Ovary (tissue), 9 donors: ENCODE measurements around the gene MDN1. TPM values are rescaled to one million over a fixed set of nuclear protein-coding genes. Genes with fewer than 3 reads are reported as not detected.
"Not testable (repeated sequence)": the region's sequence is repeated elsewhere in the genome, so short reads cannot be mapped to it uniquely, and the experiment has no call there.

Experiments
- DNase-seq, 5 donors: peaks; one replicate each; pipeline ENCODE4 v3.0.0-alpha.2; 2019 to 2020
- H3K27ac ChIP-seq, 2 donors: fragments of 200-600 bp; one replicate each; pipeline versions ENCODE4 v1.5.1 to v1.8.0; 2019 to 2022
- H3K27me3 ChIP-seq: fragments of 200-600 bp; one replicate; pipeline ENCODE4 v1.8.0; 2022
- H3K36me3 ChIP-seq: fragments of 200-600 bp; sonication (generic); one replicate; pipeline ENCODE4 v1.5.1; 2019
- H3K4me1 ChIP-seq: one replicate; pipeline ENCODE4 v1.8.1; 2013; ENCODE audit warnings: mild to moderate bottlenecking, moderate library complexity; ENCODE audit not compliant: insufficient read depth
- H3K4me3 ChIP-seq: fragments of 200-600 bp; sonication (generic); one replicate; pipeline ENCODE4 v1.5.1; 2017
- H3K9me3 ChIP-seq, 2 donors: fragments of 200-600 bp in 1 of 2; sonication (generic) in 1 of 2; one replicate each; pipeline versions ENCODE4 v1.5.1 to v1.8.1; 2013 to 2019; ENCODE audit warnings: mild to moderate bottlenecking in 1 of 2, moderate library complexity in 1 of 2
- EP300 ChIP-seq: sonication (generic); formaldehyde crosslinking; IDR thresholded peaks from one replicate; pipeline ENCODE4 v1.6.1; 2017; ENCODE audit warnings: antibody characterized with exemption
- POLR2A ChIP-seq: fragments of 450-650 bp; IDR thresholded peaks from one replicate; pipeline ENCODE4 v1.6.1; 2017; ENCODE audit warnings: antibody characterized with exemption, mild to moderate bottlenecking, moderate library complexity
- WGBS, 3 donors: extraction: QIAGEN DNeasy Blood & Tissue Kit in 1 of 3; methylation state at CpG; one replicate each; pipeline versions ENCODE4 v1.1.5 to v1.1.7; 2013 to 2017; 5-methylcytosine and 5-hydroxymethylcytosine counted together
- intact Hi-C, 4 donors: fragments of 100-400 bp; cut with DNase I; formaldehyde crosslinking; loops; one replicate each; pipeline versions ENCODE4 v1.11.0 to v1.15.1; 2022 to 2023
- polyA plus RNA-seq, 2 donors: library from polyadenylated mRNA; stranded (reverse); fragments of 200-250 nt in 1 of 2; fragments of 350-450 nt in 1 of 2; fragmentation: Illumina TruSeq in 1 of 2; extraction: RNeasy Lipid Tissue Mini Kit (QIAGEN cat#74804) in 1 of 2; gene quantifications; one replicate each; pipeline ENCODE4 v1.2.3, GENCODE V29; 2013 to 2014
- total RNA-seq, 7 donors: library from RNA; depleted of rRNA in 2 of 7; stranded (reverse); fragments of >200 nt in 2 of 7; fragmentation: NEBNext Ultra II Directional in 3 of 7; extraction: Animal tissue kit (Norgen Biotek cat#: 25700) in 3 of 7; gene quantifications; one replicate each; pipeline versions ENCODE4 v1.1.0 to v1.2.4, GENCODE V29; 2016 to 2023
- TF ChIP-seq, protein P1 (sequence below), 3 donors: fragments of 450-650 bp in 2 of 3; fragments of 200-600 bp in 1 of 3; IDR thresholded peaks; one replicate each; pipeline versions ENCODE4 v1.5.1 to v1.8.0; 2016 to 2022; ENCODE audit warnings: antibody characterized with exemption in 3 of 3, mild to moderate bottlenecking in 1 of 3
- donor health status: DM: no; HTN: no; CAD: no; lungs with moderate emphysema.
- donor health status: DM: no; HTN: no; CAD: no.
- donor health status: Bipolar disorder and iron deficiency.
- donor health status: DM: yes; HTN: yes; CAD: no.
- donor health status: DM: no; HTN: no; CAD: no.
- donor health status: DM: yes; HTN: yes; CAD: no.

The MDN1 gene
- total and polyA plus RNA-seq, 9 donors: 11.9 to 51.5 (median 32.3) TPM

DNA sequence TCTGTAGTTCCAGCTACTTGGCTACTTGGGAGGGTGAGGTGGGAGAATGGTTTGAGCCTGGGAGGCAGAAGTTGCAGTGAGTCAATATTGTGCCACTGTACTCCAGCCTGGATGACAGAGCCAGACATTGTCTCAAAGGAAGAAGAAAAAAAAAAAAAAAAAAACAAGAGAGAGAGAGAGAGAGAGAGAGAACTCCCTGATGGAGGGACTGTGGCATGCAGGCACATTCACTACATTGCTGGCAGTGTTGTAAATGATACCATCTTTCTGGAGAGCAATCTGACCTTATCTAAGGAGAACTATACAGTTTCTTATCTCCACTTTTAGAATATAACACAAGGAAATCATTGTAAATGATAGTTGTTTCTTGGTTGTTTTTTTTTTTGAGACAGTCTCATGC, 85.1 kb downstream of the MDN1 start:
- TF ChIP-seq, protein P1, sequence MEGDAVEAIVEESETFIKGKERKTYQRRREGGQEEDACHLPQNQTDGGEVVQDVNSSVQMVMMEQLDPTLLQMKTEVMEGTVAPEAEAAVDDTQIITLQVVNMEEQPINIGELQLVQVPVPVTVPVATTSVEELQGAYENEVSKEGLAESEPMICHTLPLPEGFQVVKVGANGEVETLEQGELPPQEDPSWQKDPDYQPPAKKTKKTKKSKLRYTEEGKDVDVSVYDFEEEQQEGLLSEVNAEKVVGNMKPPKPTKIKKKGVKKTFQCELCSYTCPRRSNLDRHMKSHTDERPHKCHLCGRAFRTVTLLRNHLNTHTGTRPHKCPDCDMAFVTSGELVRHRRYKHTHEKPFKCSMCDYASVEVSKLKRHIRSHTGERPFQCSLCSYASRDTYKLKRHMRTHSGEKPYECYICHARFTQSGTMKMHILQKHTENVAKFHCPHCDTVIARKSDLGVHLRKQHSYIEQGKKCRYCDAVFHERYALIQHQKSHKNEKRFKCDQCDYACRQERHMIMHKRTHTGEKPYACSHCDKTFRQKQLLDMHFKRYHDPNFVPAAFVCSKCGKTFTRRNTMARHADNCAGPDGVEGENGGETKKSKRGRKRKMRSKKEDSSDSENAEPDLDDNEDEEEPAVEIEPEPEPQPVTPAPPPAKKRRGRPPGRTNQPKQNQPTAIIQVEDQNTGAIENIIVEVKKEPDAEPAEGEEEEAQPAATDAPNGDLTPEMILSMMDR (IDR thresholded peaks at IDR 0.05): no peak
- TF ChIP-seq POLR2A (no peak), EP300 (no peak)
- H3K36me3 ChIP-seq: no peaks in the 10 kb centered on the region
- H3K4me3 ChIP-seq: no peak overlapping the region
- H3K9me3 ChIP-seq: no peaks in the 10 kb centered on the region
- no peaks in the 10 kb centered on the region for H3K27me3 ChIP-seq
- no peak overlapping the region for H3K27ac ChIP-seq
- intact Hi-C loops: no loop called here
- no peaks in the 10 kb centered on the region for H3K4me1 ChIP-seq
- DNase-seq: no peak

GRCh38 chr6:89731924-89732567, 87.5 kb downstream of the MDN1 start:
- H3K36me3 ChIP-seq: no peaks in the 10 kb centered on the region
- H3K9me3 ChIP-seq: no peaks in the 10 kb centered on the region
- TF ChIP-seq EP300 (no peak), POLR2A (no peak)
- TF ChIP-seq, protein P1 (IDR thresholded peaks at IDR 0.05): no peak
- intact Hi-C loops: no loop called here
- WGBS, 3 donors: 63 to 85% (median 73%) methylated on average over 3 of the region's 3 CpGs
- H3K27me3 ChIP-seq: no peaks in the 10 kb centered on the region
- H3K4me3 ChIP-seq: no peak overlapping the region
- DNase-seq: no peak
- H3K4me1 ChIP-seq: no peaks in the 10 kb centered on the region
- no peak overlapping the region for H3K27ac ChIP-seq

DNA sequence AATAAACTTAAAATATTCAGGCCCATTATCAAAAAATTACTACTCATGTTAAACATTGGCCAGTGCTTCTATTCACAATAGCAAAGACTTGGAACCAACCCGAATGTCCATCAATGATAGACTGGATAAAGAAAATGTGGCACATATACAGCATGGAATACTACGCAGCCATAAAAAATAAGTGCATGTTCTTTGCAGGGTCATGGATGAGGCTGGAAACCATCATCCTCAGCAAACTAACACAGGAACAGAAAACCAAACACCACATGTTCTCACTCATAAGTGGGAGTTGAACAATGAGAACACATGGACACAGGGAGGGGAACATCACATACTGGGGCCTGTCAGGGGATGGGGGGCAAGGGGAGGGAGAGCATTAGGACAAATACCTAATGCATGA, 88.3 kb downstream of the MDN1 start:
- H3K27ac ChIP-seq, H3K4me1 ChIP-seq, H3K9me3 ChIP-seq, DNase-seq, H3K36me3 ChIP-seq, H3K27me3 ChIP-seq, intact Hi-C loops, H3K4me3 ChIP-seq: not testable (repeated sequence)
- WGBS, 3 donors: 95 to 99% (median 95%) methylated on average over 2 of the region's 2 CpGs

DNA sequence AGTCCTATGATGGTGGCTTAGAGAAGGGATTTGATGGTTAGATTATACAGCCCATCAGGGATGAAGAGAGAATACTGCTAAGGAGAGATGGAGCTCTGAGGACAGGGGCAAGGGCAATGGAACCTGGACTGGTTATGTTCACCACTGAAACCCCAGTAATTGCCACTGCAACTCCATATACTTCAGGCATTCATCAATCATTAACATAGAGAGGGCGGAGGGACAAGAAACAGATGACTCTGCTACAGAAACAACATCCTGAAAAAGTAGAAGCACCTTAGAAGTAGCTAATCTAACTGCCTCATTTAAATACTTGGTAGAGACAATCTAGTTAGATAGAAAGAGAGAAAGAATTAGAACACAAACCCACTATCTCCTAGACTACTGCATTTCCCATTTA, 89.8 kb downstream of the MDN1 start:
- Histone ChIP-seq H3K4me3 (no peak overlapping the region), H3K4me1 (no peaks in the 10 kb centered on the region), H3K36me3 (no peaks in the 10 kb centered on the region), H3K27ac (no peak overlapping the region), H3K9me3 (no peaks in the 10 kb centered on the region), H3K27me3 (no peaks in the 10 kb centered on the region)
- DNase-seq: no peak
- WGBS, 3 donors: 97 to 100% (median 97%) methylated on average over 1 of the region's 1 CpG
- TF ChIP-seq POLR2A: no peak
- TF ChIP-seq, protein P1 (IDR thresholded peaks at IDR 0.05): no peak
- TF ChIP-seq EP300: no peak
- intact Hi-C loops: no loop called here

DNA sequence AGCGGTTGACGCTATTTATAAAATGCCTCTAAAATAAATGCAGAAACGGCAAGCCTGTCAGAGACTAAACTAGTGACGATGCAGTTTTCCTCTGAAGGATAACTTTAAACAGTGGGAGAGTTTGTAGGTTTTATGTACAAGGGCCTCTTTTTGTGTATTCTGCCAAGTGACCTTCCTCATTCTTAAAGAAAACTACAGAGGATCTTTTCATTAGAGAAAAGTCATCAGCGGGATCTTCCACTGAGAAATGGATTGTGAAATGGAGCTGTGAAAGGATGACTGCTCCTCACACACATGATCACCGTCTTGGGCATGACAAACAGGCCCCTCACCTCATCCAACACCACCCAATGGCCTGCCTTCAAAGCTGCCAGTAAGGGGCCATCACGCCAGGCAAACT, 92.1 kb downstream of the MDN1 start:
- Histone ChIP-seq H3K27ac (no peak overlapping the region), H3K9me3 (no peaks in the 10 kb centered on the region), H3K27me3 (no peaks in the 10 kb centered on the region), H3K4me1 (no peaks in the 10 kb centered on the region), H3K36me3 (no peaks in the 10 kb centered on the region), H3K4me3 (no peak overlapping the region)
- no peak for DNase-seq
- no peak for TF ChIP-seq POLR2A
- TF ChIP-seq, protein P1 (IDR thresholded peaks at IDR 0.05): no peak
- no peak for TF ChIP-seq EP300
- intact Hi-C loops: no loop called here
- WGBS, 3 donors: 91 to 95% (median 93%) methylated on average over 7 of the region's 7 CpGs
